ENCODE measurements around the gene PDSS2. TPM values are rescaled to one million over a fixed set of nuclear protein-coding genes. Genes with fewer than 3 reads are reported as not detected.
"Not testable (repeated sequence)": the region's sequence is repeated elsewhere in the genome, so short reads cannot be mapped to it uniquely, and the experiment has no call there.

The PDSS2 gene
- total RNA-seq, 1 donor from 2014 or later, result 10.8 TPM

GRCh38 chr6:107473660-107474059 lies 14.3 kb upstream of the PDSS2 start:
- no peak for DNase-seq

- peak; percentile 22 for DNase-seq
Observed at GRCh38 chr6:107470364-107470763, 11.0 kb upstream of the PDSS2 start.

- no peak for DNase-seq
Observed at GRCh38 chr6:107466062-107466461, 6.7 kb upstream of the PDSS2 start.

- peak; percentile 4 for DNase-seq
Observed at GRCh38 chr6:107460083-107460631, 793 bp upstream of the PDSS2 start.

- DNase-seq, result peak; percentile 50
Observed at GRCh38 chr6:107458672-107459282, 587 bp downstream of the PDSS2 start.

- DNase-seq, result no peak
Observed at GRCh38 chr6:107448776-107449175, 10.6 kb downstream of the PDSS2 start.

GRCh38 chr6:107447663-107448216 lies 11.6 kb downstream of the PDSS2 start:
- no peak for DNase-seq

- DNase-seq, result no peak
Observed at GRCh38 chr6:107444277-107444676, 15.1 kb downstream of the PDSS2 start.

GRCh38 chr6:107443608-107444267 lies 15.6 kb downstream of the PDSS2 start:
- DNase-seq, result no peak

GRCh38 chr6:107442938-107443607 lies 16.3 kb downstream of the PDSS2 start:
- no peak for DNase-seq

GRCh38 chr6:107441682-107442081 lies 17.7 kb downstream of the PDSS2 start:
- DNase-seq, result no peak

GRCh38 chr6:107440936-107441335 lies 18.4 kb downstream of the PDSS2 start:
- no peak for DNase-seq

GRCh38 chr6:107439406-107439805 lies 20.0 kb downstream of the PDSS2 start:
- DNase-seq, result no peak

- no peak for DNase-seq
Observed at GRCh38 chr6:107437691-107438090, 21.7 kb downstream of the PDSS2 start.

GRCh38 chr6:107436881-107437280 lies 22.5 kb downstream of the PDSS2 start:
- no peak for DNase-seq

- no peak for DNase-seq
Observed at GRCh38 chr6:107435798-107436197, 23.6 kb downstream of the PDSS2 start.

GRCh38 chr6:107434812-107435211 lies 24.6 kb downstream of the PDSS2 start:
- no peak for DNase-seq

GRCh38 chr6:107425951-107426350 lies 33.4 kb downstream of the PDSS2 start:
- DNase-seq, result not testable (repeated sequence)

GRCh38 chr6:107423474-107423990 lies 35.8 kb downstream of the PDSS2 start:
- DNase-seq, result no peak

GRCh38 chr6:107421696-107422256 lies 37.6 kb downstream of the PDSS2 start:
- no peak for DNase-seq

- peak; percentile 23 for DNase-seq
Observed at GRCh38 chr6:107419733-107420132, 39.6 kb downstream of the PDSS2 start.

GRCh38 chr6:107418118-107418517 lies 41.2 kb downstream of the PDSS2 start:
- no peak for DNase-seq
